Measurements from ENCODE around the gene MKKS. TPM values are rescaled to one million over a fixed set of nuclear protein-coding genes. Genes with fewer than 3 reads are reported as not detected.

Gene MKKS
- total and polyA plus RNA-seq, 7 experiments from 2014 or later, result 4.5 to 38.6 (median 15.5) TPM

DNA sequence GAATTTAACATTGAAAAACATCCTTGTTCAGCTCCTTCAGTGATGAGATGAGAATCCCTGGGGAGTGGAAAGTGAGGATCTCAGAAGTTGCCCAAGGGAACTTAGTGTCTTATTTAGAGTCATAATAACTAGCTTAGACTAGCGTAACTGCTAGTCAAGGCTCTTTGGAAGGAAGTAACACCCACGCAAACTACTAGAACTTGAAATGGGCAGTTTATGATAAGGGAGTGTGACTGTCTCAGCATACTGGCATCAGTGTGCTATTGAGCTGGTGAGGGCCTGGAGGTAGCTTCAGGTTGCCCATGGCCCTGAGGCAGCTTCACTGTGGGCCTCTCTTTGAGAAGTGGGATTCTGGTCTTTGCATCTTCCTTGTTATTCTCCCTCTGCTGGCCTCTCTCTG lies 41.2 kb upstream of the MKKS start:
- no peak overlapping the region for H3K27ac ChIP-seq (ENCODE audit: low read depth, low read length)
- H3K27me3 Mint-ChIP-seq, result no peaks in the 10 kb centered on the region
- peaks cover 0 to 20% (median 14%) of the 10 kb centered on the region in 5 donors for H3K36me3 Mint-ChIP-seq
- H3K4me3 ChIP-seq (ENCODE audit: low read length), result no peak overlapping the region
- peaks cover 0 to 4% (median 0%) of the 10 kb centered on the region in 11 donors for H3K9me3 Mint-ChIP-seq
- no peak overlapping the region for H3K27ac Mint-ChIP-seq
- no peak overlapping the region for H3K4me3 Mint-ChIP-seq
- CTCF ChIA-PET, result interaction anchor here (0.6 kb wide), 1 partner anchor 61 kb away, joined by 3 read pairs; no protein-coding TSS in a partner anchor
- intact Hi-C loops (cut with micrococcal nuclease), result no loop called here
- POLR2A ChIA-PET, result no interaction called here
- H3K4me1 ChIP-seq (ENCODE audit: control insufficient read depth in 2 of 2, insufficient read depth in 2 of 2, low read length in 2 of 2), result no peaks in the 10 kb centered on the region
- peak; percentile 34 for ATAC-seq
- no peaks in the 10 kb centered on the region for H3K27me3 ChIP-seq (ENCODE audit: control insufficient read depth in 2 of 2, insufficient read depth in 2 of 2, low read length in 2 of 2)
- H3K9me3 ChIP-seq (ENCODE audit: control insufficient read depth in 2 of 3, low read length in 3 of 3), result no peaks in the 10 kb centered on the region
- no peaks in the 10 kb centered on the region for H3K36me3 ChIP-seq (ENCODE audit: control insufficient read depth in 2 of 3, insufficient read depth in 3 of 3, low read length in 3 of 3)
- no peak for DNase-seq
- peaks cover 10 to 20% (median 12%) of the 10 kb centered on the region in 7 donors for H3K4me1 Mint-ChIP-seq

DNA sequence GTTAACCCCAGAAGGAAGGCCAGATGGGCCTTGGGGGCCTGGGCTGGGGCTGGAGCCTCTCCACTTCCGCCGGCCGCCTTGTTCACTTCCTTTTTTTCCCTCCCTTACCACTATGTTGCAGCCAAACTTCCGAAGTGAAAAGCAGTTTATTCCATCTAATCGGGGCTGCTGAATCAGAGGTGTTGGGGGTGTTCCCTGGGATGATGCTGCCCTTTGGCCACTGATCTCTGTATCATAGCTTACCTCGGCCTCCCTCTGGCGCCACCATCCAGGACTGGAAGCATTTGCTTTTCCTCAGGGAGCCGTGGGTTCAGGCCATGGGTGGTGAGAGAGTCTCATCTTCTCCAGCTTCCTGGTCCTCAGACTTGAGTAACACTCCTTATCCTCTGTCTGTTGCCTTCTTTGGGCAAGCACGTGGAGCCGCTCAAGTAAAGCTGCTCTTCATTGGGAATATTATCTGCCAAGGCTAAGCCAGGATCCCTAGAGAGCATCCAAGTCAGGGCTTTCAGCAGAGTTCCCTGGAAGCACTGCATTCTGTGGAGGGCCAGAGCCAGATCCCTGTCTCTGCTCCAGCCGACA lies 40.7 kb upstream of the MKKS start:
- no peak overlapping the region for H3K27ac ChIP-seq (ENCODE audit: low read depth, low read length)
- no peak overlapping the region for H3K4me3 Mint-ChIP-seq
- peaks cover 0 to 4% (median 0%) of the 10 kb centered on the region in 3 experiments for H3K36me3 ChIP-seq (ENCODE audit: control insufficient read depth in 2 of 3, insufficient read depth in 3 of 3, low read length in 3 of 3)
- intact Hi-C loops (cut with micrococcal nuclease), result no loop called here
- H3K4me1 ChIP-seq (ENCODE audit: control insufficient read depth in 2 of 2, insufficient read depth in 2 of 2, low read length in 2 of 2), result no peaks in the 10 kb centered on the region
- peaks cover 0 to 23% (median 17%) of the 10 kb centered on the region in 5 donors for H3K36me3 Mint-ChIP-seq
- no peak overlapping the region for H3K27ac Mint-ChIP-seq
- H3K27me3 Mint-ChIP-seq, result no peaks in the 10 kb centered on the region
- H3K9me3 ChIP-seq (ENCODE audit: control insufficient read depth in 2 of 3, low read length in 3 of 3), result no peaks in the 10 kb centered on the region
- H3K27me3 ChIP-seq (ENCODE audit: control insufficient read depth in 2 of 2, insufficient read depth in 2 of 2, low read length in 2 of 2), result no peaks in the 10 kb centered on the region
- H3K4me1 Mint-ChIP-seq, result peaks cover 11 to 22% (median 12%) of the 10 kb centered on the region in 7 donors
- no peak for ATAC-seq
- DNase-seq, result no peak
- H3K9me3 Mint-ChIP-seq, result peaks cover 0 to 4% (median 0%) of the 10 kb centered on the region in 11 donors
- POLR2A ChIA-PET, result no interaction called here
- no peak overlapping the region for H3K4me3 ChIP-seq (ENCODE audit: low read length)
- CTCF ChIA-PET, result interaction anchor here (0.6 kb wide), 1 partner anchor 62 kb away, joined by 3 read pairs; no protein-coding TSS in a partner anchor

DNA sequence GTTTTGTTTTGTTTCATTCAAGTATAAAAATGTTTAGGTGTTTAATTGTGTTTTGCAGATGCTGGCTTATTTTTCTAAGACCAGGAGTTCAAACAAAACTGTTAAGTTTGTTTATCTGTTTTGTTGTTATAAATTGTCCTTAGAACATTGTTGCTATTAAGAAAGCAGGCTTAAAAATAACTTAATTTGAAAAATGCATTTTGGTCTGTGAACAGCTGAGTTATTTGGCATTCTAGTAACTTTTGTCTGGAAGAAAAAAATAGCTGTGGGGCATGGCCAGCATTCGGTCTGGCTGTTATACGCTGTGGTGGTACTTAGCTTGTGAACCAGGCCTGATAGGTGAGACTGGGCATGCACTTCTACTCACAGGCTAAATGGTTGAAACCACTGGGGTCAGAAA lies 38.8 kb upstream of the MKKS start:
- intact Hi-C loops (cut with micrococcal nuclease), result no loop called here
- peaks cover 0 to 4% (median 0%) of the 10 kb centered on the region in 11 donors for H3K9me3 Mint-ChIP-seq
- H3K4me3 ChIP-seq (ENCODE audit: low read length), result no peak overlapping the region
- CTCF ChIA-PET, result no interaction called here
- no peaks in the 10 kb centered on the region for H3K4me1 ChIP-seq (ENCODE audit: control insufficient read depth in 2 of 2, insufficient read depth in 2 of 2, low read length in 2 of 2)
- H3K4me3 Mint-ChIP-seq, result no peak overlapping the region
- H3K27ac ChIP-seq (ENCODE audit: low read depth, low read length), result no peak overlapping the region
- POLR2A ChIA-PET, result no interaction called here
- no peaks in the 10 kb centered on the region for H3K27me3 Mint-ChIP-seq
- peaks cover 0 to 5% (median 0%) of the 10 kb centered on the region in 3 experiments for H3K36me3 ChIP-seq (ENCODE audit: control insufficient read depth in 2 of 3, insufficient read depth in 3 of 3, low read length in 3 of 3)
- H3K9me3 ChIP-seq (ENCODE audit: control insufficient read depth in 2 of 3, low read length in 3 of 3), result no peaks in the 10 kb centered on the region
- ATAC-seq, result no peak
- peaks cover 0 to 29% (median 17%) of the 10 kb centered on the region in 5 donors for H3K36me3 Mint-ChIP-seq
- no peak overlapping the region for H3K27ac Mint-ChIP-seq
- peaks cover 12 to 31% (median 19%) of the 10 kb centered on the region in 7 donors for H3K4me1 Mint-ChIP-seq
- no peak for DNase-seq
- H3K27me3 ChIP-seq (ENCODE audit: control insufficient read depth in 2 of 2, insufficient read depth in 2 of 2, low read length in 2 of 2), result no peaks in the 10 kb centered on the region

DNA sequence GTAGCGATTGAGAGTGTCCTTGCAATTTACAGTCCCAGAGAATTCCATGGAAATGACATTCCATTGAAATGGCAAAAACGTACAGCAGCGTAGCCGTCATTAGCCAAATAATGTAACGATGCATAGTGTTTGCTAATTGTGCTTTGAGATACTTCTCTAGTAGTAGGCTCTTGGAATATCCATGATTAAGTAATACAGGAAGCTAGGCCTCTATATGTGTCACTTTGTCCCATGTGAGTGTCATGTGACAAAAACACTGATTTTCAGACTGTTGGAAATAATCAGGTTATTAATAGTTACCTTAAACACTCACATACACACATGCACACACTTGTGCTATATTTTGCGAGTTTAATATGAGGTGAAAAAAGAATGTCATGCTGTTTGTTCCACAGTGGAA lies 36.3 kb upstream of the MKKS start:
- intact Hi-C loops (cut with micrococcal nuclease), result no loop called here
- CTCF ChIA-PET, result no interaction called here
- Histone ChIP-seq H3K4me1 (ENCODE audit: control insufficient read depth in 2 of 2, insufficient read depth in 2 of 2, low read length in 2 of 2) (no peaks in the 10 kb centered on the region), H3K4me3 (ENCODE audit: low read length) (no peak overlapping the region), H3K9me3 (ENCODE audit: control insufficient read depth in 2 of 3, low read length in 3 of 3) (no peaks in the 10 kb centered on the region), H3K27ac (ENCODE audit: low read depth, low read length) (no peak overlapping the region), H3K27me3 (ENCODE audit: control insufficient read depth in 2 of 2, insufficient read depth in 2 of 2, low read length in 2 of 2) (no peaks in the 10 kb centered on the region), H3K36me3 (ENCODE audit: control insufficient read depth in 2 of 3, insufficient read depth in 3 of 3, low read length in 3 of 3) (peaks cover 0 to 5% (median 0%) of the 10 kb centered on the region in 3 experiments)
- ATAC-seq (peak; percentile 45), DNase-seq (no peak)
- H3K4me1 Mint-ChIP-seq, result peaks cover 8 to 24% (median 17%) of the 10 kb centered on the region in 7 donors
- no peaks in the 10 kb centered on the region for H3K27me3 Mint-ChIP-seq
- peak overlapping the region in 1 of 9 donors; percentile 28 for H3K27ac Mint-ChIP-seq
- no peak overlapping the region for H3K4me3 Mint-ChIP-seq
- H3K9me3 Mint-ChIP-seq, result peaks cover 0 to 4% (median 0%) of the 10 kb centered on the region in 11 donors
- peaks cover 0 to 24% (median 17%) of the 10 kb centered on the region in 5 donors for H3K36me3 Mint-ChIP-seq
- POLR2A ChIA-PET, result no interaction called here

DNA sequence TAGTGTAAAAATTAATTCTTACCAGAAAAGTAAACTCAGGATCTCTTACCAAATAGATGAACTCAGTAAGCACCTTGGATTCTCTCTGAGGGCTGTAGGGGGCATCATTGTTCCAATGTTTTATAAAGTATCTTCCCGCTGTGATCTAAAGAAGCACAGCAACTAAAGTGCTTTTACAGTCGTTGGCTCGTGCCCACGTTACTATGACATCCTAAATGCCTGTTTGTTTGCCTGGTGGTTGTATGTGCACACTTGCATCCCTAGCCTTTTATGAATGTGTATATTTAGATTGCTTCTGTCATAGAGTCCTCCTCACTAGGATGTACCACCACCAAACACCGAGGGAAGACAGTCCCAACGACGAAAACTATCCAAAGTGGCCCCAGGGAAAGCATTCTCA lies 35.6 kb upstream of the MKKS start:
- peaks cover 0 to 27% (median 17%) of the 10 kb centered on the region in 5 donors for H3K36me3 Mint-ChIP-seq
- no peak overlapping the region for H3K27ac ChIP-seq (ENCODE audit: low read depth, low read length)
- H3K4me3 ChIP-seq (ENCODE audit: low read length), result no peak overlapping the region
- H3K4me3 Mint-ChIP-seq, result no peak overlapping the region
- intact Hi-C loops (cut with micrococcal nuclease), result loop anchor here in 1 of 2 donors (1.0 to 10.0 kb wide), 4 partner anchors 67 to 1073 kb away; no protein-coding TSS in a partner anchor
- no peaks in the 10 kb centered on the region for H3K9me3 ChIP-seq (ENCODE audit: control insufficient read depth in 2 of 3, low read length in 3 of 3)
- H3K36me3 ChIP-seq (ENCODE audit: control insufficient read depth in 2 of 3, insufficient read depth in 3 of 3, low read length in 3 of 3), result peaks cover 0 to 5% (median 0%) of the 10 kb centered on the region in 3 experiments
- peak in 2 of 9 donors; percentile 20 to 21 for DNase-seq
- no peaks in the 10 kb centered on the region for H3K27me3 ChIP-seq (ENCODE audit: control insufficient read depth in 2 of 2, insufficient read depth in 2 of 2, low read length in 2 of 2)
- H3K4me1 ChIP-seq (ENCODE audit: control insufficient read depth in 2 of 2, insufficient read depth in 2 of 2, low read length in 2 of 2), result no peaks in the 10 kb centered on the region
- H3K9me3 Mint-ChIP-seq, result peaks cover 0 to 4% (median 0%) of the 10 kb centered on the region in 11 donors
- peak overlapping the region in 1 of 9 donors; percentile 16 for H3K27ac Mint-ChIP-seq
- no peaks in the 10 kb centered on the region for H3K27me3 Mint-ChIP-seq
- peak; percentile 62 for ATAC-seq
- CTCF ChIA-PET, result no interaction called here
- POLR2A ChIA-PET, result no interaction called here
- peaks cover under 1 to 18% (median 11%) of the 10 kb centered on the region in 7 donors for H3K4me1 Mint-ChIP-seq

DNA sequence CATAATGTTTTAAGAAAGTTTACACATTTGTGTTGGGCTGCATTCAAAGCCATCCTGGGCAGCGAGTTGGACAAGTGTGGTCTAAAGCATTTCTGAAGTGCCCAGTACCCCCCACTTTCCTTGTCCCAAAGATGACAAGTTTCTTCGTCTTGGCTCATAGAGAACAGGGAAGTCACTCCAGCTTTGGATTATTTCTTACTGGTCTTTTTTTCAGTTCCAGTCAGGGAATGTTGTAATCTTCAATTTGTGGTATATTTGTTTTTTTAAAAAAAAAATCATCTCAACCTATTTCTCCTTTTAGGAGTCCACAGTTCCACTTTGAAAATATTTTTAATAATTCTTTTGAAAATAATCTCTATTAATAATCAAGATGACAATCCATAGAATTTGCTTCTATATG lies 35.0 kb upstream of the MKKS start:
- ChIA-PET CTCF (no interaction called here), POLR2A (no interaction called here)
- Histone ChIP-seq H3K4me1 (ENCODE audit: control insufficient read depth in 2 of 2, insufficient read depth in 2 of 2, low read length in 2 of 2) (no peaks in the 10 kb centered on the region), H3K27ac (ENCODE audit: low read depth, low read length) (no peak overlapping the region), H3K9me3 (ENCODE audit: control insufficient read depth in 2 of 3, low read length in 3 of 3) (no peaks in the 10 kb centered on the region), H3K4me3 (ENCODE audit: low read length) (no peak overlapping the region), H3K27me3 (ENCODE audit: control insufficient read depth in 2 of 2, insufficient read depth in 2 of 2, low read length in 2 of 2) (no peaks in the 10 kb centered on the region), H3K36me3 (ENCODE audit: control insufficient read depth in 2 of 3, insufficient read depth in 3 of 3, low read length in 3 of 3) (peaks cover 0 to 5% (median 0%) of the 10 kb centered on the region in 3 experiments)
- Mint-ChIP-seq H3K4me1 (peaks cover 0 to 13% (median 10%) of the 10 kb centered on the region in 7 donors), H3K27me3 (no peaks in the 10 kb centered on the region), H3K27ac (peak overlapping the region in 1 of 9 donors; percentile 1), H3K9me3 (peaks cover 0 to 4% (median 0%) of the 10 kb centered on the region in 11 donors), H3K36me3 (peaks cover 0 to 28% (median 17%) of the 10 kb centered on the region in 5 donors), H3K4me3 (no peak overlapping the region)
- ATAC-seq, result no peak
- no peak for DNase-seq
- intact Hi-C loops (cut with micrococcal nuclease), result loop anchor here in 1 of 2 donors (1.0 to 10.0 kb wide), 4 partner anchors 67 to 1073 kb away; no protein-coding TSS in a partner anchor

Data from naive thymus-derived CD4-positive, alpha-beta T cell (primary cell).